GM21515 (cell line): Measurements from ENCODE around the gene PCNP.
"Not testable (repeated sequence)": the region's sequence is repeated elsewhere in the genome, so short reads cannot be mapped to it uniquely, and the experiment has no call there.

Experiments
- ATAC-seq: cut with Tn5 transposase; IDR thresholded peaks from one replicate; pipeline ENCODE4 v1.9.1; 2021; ENCODE audit not compliant: unreplicated experiment

Gene PCNP

GRCh38 chr3:101631098-101631796 lies 57.3 kb downstream of the PCNP start:
- ATAC-seq: no peak

GRCh38 chr3:101631959-101632358 lies 58.0 kb downstream of the PCNP start:
- ATAC-seq: not testable (repeated sequence)

DNA sequence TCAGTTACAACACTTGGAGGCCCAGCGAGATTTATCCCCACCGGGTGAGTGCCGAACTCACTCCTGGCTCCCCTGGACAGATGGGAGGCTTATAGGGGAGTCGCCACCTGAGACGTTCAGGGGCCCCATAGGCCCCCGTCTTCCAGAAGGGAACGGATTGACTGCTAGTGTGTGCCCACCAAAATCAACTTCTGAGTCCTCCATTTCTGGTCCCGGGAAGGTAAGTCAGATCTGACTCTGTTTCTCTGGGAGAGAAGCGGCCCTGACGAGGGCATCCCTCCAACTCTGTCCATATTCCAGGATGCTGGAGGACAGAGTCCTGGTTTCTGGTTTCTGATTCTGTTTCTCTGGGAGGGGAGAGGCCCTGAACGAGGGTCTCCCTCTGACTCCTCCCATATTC lies 58.6 kb downstream of the PCNP start:
- no peak for ATAC-seq

- no peak for ATAC-seq
Measured at GRCh38 chr3:101633186-101633585, 59.2 kb downstream of the PCNP start.

- ATAC-seq: no peak
Measured at GRCh38 chr3:101634591-101635196, 60.7 kb downstream of the PCNP start.

DNA sequence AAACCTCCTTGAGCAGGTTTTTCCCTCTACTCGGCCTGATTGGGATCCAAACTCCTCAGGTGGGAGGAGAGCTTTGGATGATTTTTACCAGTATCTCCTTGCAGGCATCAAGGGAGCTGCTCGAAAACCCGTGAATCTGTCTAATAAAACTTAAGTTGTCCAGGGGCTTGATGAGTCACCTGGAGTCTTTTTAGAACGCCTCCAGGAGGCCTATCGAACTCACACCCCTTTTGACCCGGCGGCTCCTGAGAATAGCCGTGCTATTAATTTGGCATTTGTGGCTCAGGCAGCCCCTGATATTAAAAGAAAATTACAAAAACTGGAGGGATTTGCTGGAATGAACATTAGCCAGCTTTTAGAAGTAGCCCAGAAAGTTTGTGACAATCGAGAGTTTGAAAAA lies 61.4 kb downstream of the PCNP start:
- ATAC-seq: no peak

DNA sequence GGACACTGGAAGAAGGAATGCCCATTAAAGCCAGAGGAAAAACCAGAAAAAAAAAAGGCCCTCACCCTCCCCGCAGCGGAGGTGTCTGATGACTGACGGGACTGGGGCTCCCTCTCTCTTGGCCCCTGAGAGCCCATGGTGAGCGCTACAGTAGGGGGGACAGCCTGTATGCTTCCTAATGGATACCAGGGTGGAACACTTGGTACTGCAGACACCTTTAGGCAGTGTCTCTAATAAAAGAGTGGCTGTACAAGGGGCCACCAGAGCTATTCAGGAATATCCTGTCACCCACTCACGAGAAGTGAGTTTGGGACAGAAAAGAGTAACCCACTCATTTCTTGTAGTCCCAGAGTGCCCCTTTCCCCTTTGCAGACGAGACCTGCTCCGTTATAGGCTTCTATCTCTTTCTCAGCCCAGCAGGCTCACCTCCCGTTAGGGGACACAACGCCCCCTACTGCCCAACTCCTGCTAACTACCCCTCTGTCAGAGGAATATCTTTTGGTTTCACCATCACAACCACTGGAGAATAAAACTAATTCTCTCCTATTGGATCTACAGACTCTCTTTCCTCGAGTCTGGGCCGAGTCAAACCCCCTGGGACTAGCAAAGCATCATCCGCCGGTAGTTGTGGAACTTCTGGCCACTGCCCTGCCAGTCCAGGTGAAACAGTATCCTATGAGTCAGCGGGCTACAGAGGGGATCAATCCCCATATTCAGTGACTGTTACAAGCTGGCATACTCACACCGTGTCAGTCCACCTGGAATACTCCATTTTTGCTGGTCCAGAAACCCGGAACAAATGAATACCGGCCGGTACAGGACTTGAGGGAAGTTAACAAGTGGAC lies 62.2 kb downstream of the PCNP start:
- peak; percentile 98 for ATAC-seq

- ATAC-seq: no peak
Measured at GRCh38 chr3:101637451-101637850, 63.5 kb downstream of the PCNP start.

GRCh38 chr3:101638261-101638745 lies 64.3 kb downstream of the PCNP start:
- ATAC-seq: no peak

DNA sequence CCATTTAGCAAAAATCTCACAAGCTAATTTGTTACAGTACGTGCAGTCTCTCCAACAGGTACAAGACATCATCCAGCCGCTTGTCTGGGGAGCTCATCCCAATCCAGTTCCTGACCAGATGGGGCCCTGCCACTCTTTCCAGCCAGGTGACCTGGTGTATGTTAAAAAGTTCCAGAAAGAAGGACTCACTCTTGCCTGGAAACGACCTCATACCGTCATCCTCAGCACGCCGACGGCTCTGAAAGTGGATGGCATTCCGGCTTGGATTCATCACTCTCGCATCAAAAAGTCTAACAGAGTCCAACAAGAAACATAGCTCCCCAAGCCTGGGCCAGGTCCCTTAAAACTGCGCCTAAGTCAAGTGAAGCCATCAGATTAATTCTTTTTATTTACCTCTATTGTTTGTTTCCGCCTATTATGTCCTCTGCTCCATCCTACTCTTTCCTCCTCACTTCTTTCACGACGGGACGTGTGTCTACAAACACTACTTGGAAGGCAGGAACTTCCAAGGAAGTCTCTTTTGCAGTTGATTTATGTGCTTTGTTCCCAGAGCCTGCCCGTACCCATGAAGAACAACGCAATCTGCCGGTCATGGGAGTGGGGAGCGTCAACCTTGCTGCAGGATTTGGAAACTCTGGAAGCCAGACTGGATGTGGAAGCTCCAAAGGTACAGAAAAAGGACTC lies 65.4 kb downstream of the PCNP start:
- ATAC-seq: no peak

GRCh38 chr3:101640256-101640655 lies 66.3 kb downstream of the PCNP start:
- ATAC-seq: no peak

- not testable (repeated sequence) for ATAC-seq
Measured at GRCh38 chr3:101641397-101642115, 67.6 kb downstream of the PCNP start.

GRCh38 chr3:101642441-101642840 lies 68.5 kb downstream of the PCNP start:
- ATAC-seq: no peak

- ATAC-seq: no peak
Measured at GRCh38 chr3:101643009-101643844, 69.2 kb downstream of the PCNP start.
